A549 (cell line): ENCODE measurements around the gene CXorf65. TPM values are rescaled to one million over a fixed set of nuclear protein-coding genes. Genes with fewer than 3 reads are reported as not detected.

ENCODE experiments used
- ATAC-seq, 2 experiments: fragments of 200-7000 bp in 1 of 2; fragments of >200 bp in 1 of 2; cut with Nextera tagmentation in 1 of 2; cut with Tn5 transposase in 1 of 2; 3 replicates each; pipeline versions ENCODE4 v1.8.0 to v1.9.1; 2018 to 2020; ENCODE audit warnings: mild to moderate bottlenecking in 1 of 2, moderate library complexity in 1 of 2
- CTCF ChIA-PET: fragments of 300-600 bp; sonication (Branson Sonifier 250); formaldehyde crosslinking; extraction: SDS; loops from one replicate; lab custom pipeline; 2021; ENCODE audit warnings: antibody characterized with exemption, inconsistent platforms; lab: Yijun Ruan, JAX
- POLR2A ChIA-PET: fragments of 350-600 bp; formaldehyde crosslinking; extraction: SDS; loops from one replicate; lab custom pipeline; 2021; ENCODE audit warnings: antibody characterized with exemption, inconsistent platforms; lab: Yijun Ruan, JAX
- DNase-seq, 2 experiments: peaks; one replicate each; pipeline versions ENCODE4 v3.0.0 to v3.0.0-alpha.2; 2011 to 2016; ENCODE audit warnings: low read depth in 1 of 2, low spot score in 1 of 2
- FAIRE-seq: peaks from 2 replicates; lab custom pipeline; 2011; peaks lifted over from hg19 to GRCh38; lab: Jason Lieb, UNC
- H3K27ac ChIP-seq, 2 experiments: fragments of >200 bp; sonication (Bioruptor Twin); formaldehyde crosslinking; 3 replicates each; pipeline ENCODE4 v1.5.1; 2016 to 2017
- H3K4me1 ChIP-seq: fragments of >200 bp; sonication (Bioruptor Twin); formaldehyde crosslinking; 3 replicates; pipeline ENCODE4 v1.6.1; 2016
- H3K4me2 ChIP-seq: fragments of >200 bp; sonication (Bioruptor Twin); formaldehyde crosslinking; 3 replicates; pipeline ENCODE4 v1.6.1; 2016
- H3K4me3 ChIP-seq: fragments of >200 bp; sonication (Bioruptor Twin); formaldehyde crosslinking; 3 replicates; pipeline ENCODE4 v1.5.1; 2016
- H3K9me3 ChIP-seq: fragments of >200 bp; sonication (Bioruptor Twin); formaldehyde crosslinking; 3 replicates; pipeline ENCODE4 v1.6.1; 2016
- BHLHE40 ChIP-seq: IDR thresholded peaks from 2 replicates; pipeline ENCODE4 v1.6.1; 2012; ENCODE audit warnings: low read depth, low read length, inconsistent platforms
- CBX2 ChIP-seq: fragments of 200-600 bp; sonication (generic); IDR thresholded peaks from 2 replicates; pipeline ENCODE4 v1.6.1; 2016; ENCODE audit warnings: low read depth, mild to moderate bottlenecking, borderline replicate concordance
- CBX8 ChIP-seq: fragments of 200-600 bp; sonication (generic); IDR thresholded peaks from 2 replicates; pipeline ENCODE4 v1.6.1; 2016
- CHD2 ChIP-seq: fragments of 150-350 bp; IDR thresholded peaks from 2 replicates; pipeline ENCODE4 v1.6.1; 2014; ENCODE audit warnings: low read length; ENCODE audit not compliant: partially characterized antibody
- CHD4 ChIP-seq: fragments of 200-600 bp; sonication (generic); IDR thresholded peaks from 2 replicates; pipeline ENCODE4 v1.6.1; 2016; ENCODE audit warnings: antibody characterized with exemption, mild to moderate bottlenecking, borderline replicate concordance
- EHF ChIP-seq: fragments of 250-450 bp; sonication (Bioruptor Pico); IDR thresholded peaks from 2 replicates; pipeline ENCODE4 v1.5.0; 2020; ENCODE audit warnings: mild to moderate bottlenecking
- EHMT2 ChIP-seq: fragments of 200-600 bp; sonication (generic); IDR thresholded peaks from 2 replicates; pipeline ENCODE4 v1.6.1; 2016; ENCODE audit warnings: antibody characterized with exemption, low read depth, mild to moderate bottlenecking, moderate library complexity
- EP300 ChIP-seq, 2 experiments: fragments of >200 bp; sonication (Bioruptor Twin); formaldehyde crosslinking; IDR thresholded peaks; 2 replicates in 1 of 2; 3 replicates in 1 of 2; pipeline ENCODE4 v1.6.1; 2016 to 2017
- ESRRA ChIP-seq: fragments of 150-350 bp; IDR thresholded peaks from 2 replicates; pipeline ENCODE4 v1.6.1; 2014; ENCODE audit warnings: mild to moderate bottlenecking, low read length, borderline replicate concordance
- FOSB ChIP-seq: fragments of 250-450 bp; sonication (Bioruptor Pico); IDR thresholded peaks from 2 replicates; pipeline ENCODE4 v1.5.0; 2020; ENCODE audit warnings: mild to moderate bottlenecking, moderate library complexity
- HOXA7 ChIP-seq: fragments of 250-450 bp; sonication (Bioruptor Pico); IDR thresholded peaks from 2 replicates; pipeline ENCODE4 v1.5.0; 2020; ENCODE audit warnings: mild to moderate bottlenecking, moderate library complexity
- HOXB5 ChIP-seq: fragments of 250-450 bp; sonication (Bioruptor Pico); IDR thresholded peaks from 2 replicates; pipeline ENCODE4 v1.5.0; 2020; ENCODE audit warnings: mild to moderate bottlenecking, moderate library complexity
- MAFK ChIP-seq: fragments of 450-650 bp; IDR thresholded peaks from 2 replicates; pipeline ENCODE4 v1.6.1; 2014; ENCODE audit not compliant: partially characterized antibody
- MYC ChIP-seq: IDR thresholded peaks from 2 replicates; pipeline ENCODE4 v1.6.1; 2012; ENCODE audit warnings: mild to moderate bottlenecking, inconsistent platforms, low read length, improper control_type of control experiment, borderline replicate concordance
- NFE2L2 ChIP-seq: fragments of 150-350 bp; conservative IDR thresholded peaks from 2 replicates; pipeline ENCODE4 v1.6.1; 2014; ENCODE audit warnings: low read length
- PHF8 ChIP-seq: fragments of 200-600 bp; sonication (generic); IDR thresholded peaks from 2 replicates; pipeline ENCODE4 v1.6.1; 2016; ENCODE audit warnings: low read depth, mild to moderate bottlenecking, antibody characterized with exemption, moderate library complexity, borderline replicate concordance
- POLR2A ChIP-seq: IDR thresholded peaks from 2 replicates; pipeline ENCODE4 v1.6.1; 2012; ENCODE audit warnings: mild to moderate bottlenecking, low read length
- POLR2AphosphoS2 ChIP-seq: conservative IDR thresholded peaks from 2 replicates; pipeline ENCODE4 v1.6.1; 2012; ENCODE audit warnings: low read length, improper control_type of control experiment, inconsistent platforms
- RAD21 ChIP-seq, 2 experiments: fragments of >200 bp in 1 of 2; sonication (Bioruptor Twin) in 1 of 2; formaldehyde crosslinking in 1 of 2; IDR thresholded peaks in 1 of 2; conservative IDR thresholded peaks in 1 of 2; 2 replicates in 1 of 2; 3 replicates in 1 of 2; pipeline ENCODE4 v1.6.1; 2012 to 2018; ENCODE audit warnings: inconsistent platforms in 1 of 2
- RARB ChIP-seq: fragments of 250-450 bp; sonication (Bioruptor Pico); IDR thresholded peaks from 2 replicates; pipeline ENCODE4 v1.8.0; 2021; ENCODE audit warnings: mild to moderate bottlenecking, moderate library complexity
- RCOR1 ChIP-seq: fragments of 150-350 bp; IDR thresholded peaks from 2 replicates; pipeline ENCODE4 v1.6.1; 2014; ENCODE audit warnings: antibody characterized with exemption, low read length, low read depth
- RFX5 ChIP-seq: fragments of 450-650 bp; IDR thresholded peaks from 2 replicates; pipeline ENCODE4 v1.7.1; 2014; ENCODE audit warnings: antibody characterized with exemption, mild to moderate bottlenecking, moderate library complexity
- SREBF2 ChIP-seq: fragments of 450-650 bp; IDR thresholded peaks from 2 replicates; pipeline ENCODE4 v1.6.1; 2014; ENCODE audit warnings: mild to moderate bottlenecking, moderate library complexity
- ZNF302 ChIP-seq: fragments of 250-450 bp; sonication (Bioruptor Pico); IDR thresholded peaks from 2 replicates; pipeline ENCODE4 v1.9.0; 2021; ENCODE audit warnings: inconsistent platforms, mild to moderate bottlenecking, moderate library complexity
- WGBS: methylation state at CpG from one replicate; pipeline ENCODE4 v1.1.6; 2017; ENCODE audit errors: missing lambda C conversion rate; 5-methylcytosine and 5-hydroxymethylcytosine counted together
- polyA plus RNA-seq, 4 experiments: library from polyadenylated mRNA; depleted of rRNA in 3 of 4; stranded (reverse); fragments of >200 nt; fragmentation: RNase III in 1 of 4; extraction: RNeasy Plus Mini Kit Qiagen cat#74134 plus additional on column Dnase treatment in 1 of 4; gene quantifications; 2 replicates in 3 of 4; 3 replicates in 1 of 4; pipeline ENCODE4 v1.2.3, GENCODE V29; 2011 to 2017
- TF ChIP-seq, protein P1 (sequence below): fragments of 200-600 bp; sonication (generic); IDR thresholded peaks from 2 replicates; pipeline ENCODE4 v1.6.1; 2016; ENCODE audit warnings: antibody characterized with exemption, mild to moderate bottlenecking, moderate library complexity
- TF ChIP-seq, protein P2 (sequence below): IDR thresholded peaks from 2 replicates; pipeline ENCODE4 v1.6.1; 2012
- TF ChIP-seq, protein P3 (sequence below): fragments of 450-650 bp; IDR thresholded peaks from 2 replicates; pipeline ENCODE4 v1.6.1; 2014; ENCODE audit warnings: antibody characterized with exemption

Gene CXorf65
- polyA plus RNA-seq, 2 of the 4 experiments (the other 2 are of a cell fraction), result not detected

DNA sequence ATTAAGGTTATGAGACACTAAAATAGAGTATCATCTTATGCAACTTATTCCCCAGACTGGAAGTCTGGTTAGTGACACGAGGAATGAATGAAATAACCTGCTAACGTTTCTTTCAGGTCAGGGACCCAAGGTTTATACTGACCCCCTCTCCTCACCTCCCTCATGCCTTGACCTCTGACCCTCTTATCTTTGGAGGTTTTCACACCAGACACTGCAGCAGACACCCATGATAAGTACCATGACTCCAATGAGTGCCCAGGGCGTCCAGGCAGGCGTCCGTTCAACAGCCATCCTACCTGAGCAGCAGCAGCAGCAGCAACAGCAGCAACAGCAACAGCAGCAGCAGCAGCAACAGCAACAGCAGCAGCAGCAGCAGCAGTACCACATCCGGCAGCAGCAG is 33.9 kb upstream of the CXorf65 start:
- POLR2A ChIA-PET, result no interaction called here
- no peak for ATAC-seq
- Histone ChIP-seq H3K27ac (no peak overlapping the region), H3K4me1 (peaks cover under 1% of the 10 kb centered on the region; the same call in 2 of the 3 replicates), H3K4me2 (no peak overlapping the region), H3K9me3 (no peaks in the 10 kb centered on the region), H3K4me3 (no peak overlapping the region)
- 81% methylated on average over 5 of the region's 6 CpGs for WGBS
- no peak for TF ChIP-seq MYC
- TF ChIP-seq, protein P1, sequence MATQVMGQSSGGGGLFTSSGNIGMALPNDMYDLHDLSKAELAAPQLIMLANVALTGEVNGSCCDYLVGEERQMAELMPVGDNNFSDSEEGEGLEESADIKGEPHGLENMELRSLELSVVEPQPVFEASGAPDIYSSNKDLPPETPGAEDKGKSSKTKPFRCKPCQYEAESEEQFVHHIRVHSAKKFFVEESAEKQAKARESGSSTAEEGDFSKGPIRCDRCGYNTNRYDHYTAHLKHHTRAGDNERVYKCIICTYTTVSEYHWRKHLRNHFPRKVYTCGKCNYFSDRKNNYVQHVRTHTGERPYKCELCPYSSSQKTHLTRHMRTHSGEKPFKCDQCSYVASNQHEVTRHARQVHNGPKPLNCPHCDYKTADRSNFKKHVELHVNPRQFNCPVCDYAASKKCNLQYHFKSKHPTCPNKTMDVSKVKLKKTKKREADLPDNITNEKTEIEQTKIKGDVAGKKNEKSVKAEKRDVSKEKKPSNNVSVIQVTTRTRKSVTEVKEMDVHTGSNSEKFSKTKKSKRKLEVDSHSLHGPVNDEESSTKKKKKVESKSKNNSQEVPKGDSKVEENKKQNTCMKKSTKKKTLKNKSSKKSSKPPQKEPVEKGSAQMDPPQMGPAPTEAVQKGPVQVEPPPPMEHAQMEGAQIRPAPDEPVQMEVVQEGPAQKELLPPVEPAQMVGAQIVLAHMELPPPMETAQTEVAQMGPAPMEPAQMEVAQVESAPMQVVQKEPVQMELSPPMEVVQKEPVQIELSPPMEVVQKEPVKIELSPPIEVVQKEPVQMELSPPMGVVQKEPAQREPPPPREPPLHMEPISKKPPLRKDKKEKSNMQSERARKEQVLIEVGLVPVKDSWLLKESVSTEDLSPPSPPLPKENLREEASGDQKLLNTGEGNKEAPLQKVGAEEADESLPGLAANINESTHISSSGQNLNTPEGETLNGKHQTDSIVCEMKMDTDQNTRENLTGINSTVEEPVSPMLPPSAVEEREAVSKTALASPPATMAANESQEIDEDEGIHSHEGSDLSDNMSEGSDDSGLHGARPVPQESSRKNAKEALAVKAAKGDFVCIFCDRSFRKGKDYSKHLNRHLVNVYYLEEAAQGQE, result no peak
- no peak for TF ChIP-seq BHLHE40
- TF ChIP-seq CHD2, result no peak
- TF ChIP-seq HOXB5 (CRISPR knock-in tag), result no peak
- TF ChIP-seq CHD4, result no peak
- no peak for TF ChIP-seq EHF (CRISPR knock-in tag)
- TF ChIP-seq CBX8, result no peak
- TF ChIP-seq CBX2, result no peak
- no peak for TF ChIP-seq RFX5
- TF ChIP-seq, protein P2, sequence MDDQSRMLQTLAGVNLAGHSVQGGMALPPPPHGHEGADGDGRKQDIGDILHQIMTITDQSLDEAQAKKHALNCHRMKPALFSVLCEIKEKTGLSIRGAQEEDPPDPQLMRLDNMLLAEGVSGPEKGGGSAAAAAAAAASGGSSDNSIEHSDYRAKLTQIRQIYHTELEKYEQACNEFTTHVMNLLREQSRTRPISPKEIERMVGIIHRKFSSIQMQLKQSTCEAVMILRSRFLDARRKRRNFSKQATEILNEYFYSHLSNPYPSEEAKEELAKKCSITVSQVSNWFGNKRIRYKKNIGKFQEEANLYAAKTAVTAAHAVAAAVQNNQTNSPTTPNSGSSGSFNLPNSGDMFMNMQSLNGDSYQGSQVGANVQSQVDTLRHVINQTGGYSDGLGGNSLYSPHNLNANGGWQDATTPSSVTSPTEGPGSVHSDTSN, result no peak
- TF ChIP-seq FOSB (CRISPR knock-in tag), result no peak
- no peak for TF ChIP-seq EHMT2
- TF ChIP-seq RARB, result no peak
- no peak for TF ChIP-seq POLR2AphosphoS2
- TF ChIP-seq SREBF2, result no peak
- no peak for TF ChIP-seq ESRRA
- no peak for TF ChIP-seq NFE2L2
- no peak for TF ChIP-seq HOXA7
- no peak for TF ChIP-seq ZNF302 (CRISPR knock-in tag)
- CTCF ChIA-PET, result interaction anchor here (0.9 to 1.1 kb wide), 3 partner anchors 12 to 108 kb away, joined by 3 read pairs; no protein-coding TSS in a partner anchor
- DNase-seq, result no peak
- FAIRE-seq, result no peak

DNA sequence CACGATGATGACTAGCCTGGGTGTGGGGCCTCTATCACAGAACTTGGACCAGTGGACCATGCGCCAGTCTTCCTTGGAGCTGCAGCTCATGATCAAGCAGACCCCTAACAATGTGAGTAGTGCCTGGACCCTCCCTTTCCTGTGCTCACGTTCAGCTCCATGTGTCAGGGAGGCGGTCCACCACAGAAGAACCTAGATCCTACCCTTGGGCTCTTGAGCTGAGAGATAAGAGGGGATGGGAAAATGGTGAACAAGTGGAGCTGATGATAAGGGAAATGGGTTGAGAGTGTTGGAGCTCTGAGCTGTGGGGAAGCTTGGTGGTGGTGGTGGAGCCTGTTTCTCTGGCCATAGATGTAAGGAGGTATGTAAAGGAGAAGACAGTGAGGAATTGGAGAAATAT is 25.0 kb upstream of the CXorf65 start:
- Histone ChIP-seq H3K4me2 (no peak overlapping the region), H3K4me3 (no peak overlapping the region), H3K27ac (no peak overlapping the region), H3K4me1 (no peaks in the 10 kb centered on the region; the same call in 2 of the 3 replicates), H3K9me3 (no peaks in the 10 kb centered on the region)
- ChIA-PET CTCF (interaction anchor here (0.6 to 3.8 kb wide), 4 partner anchors 12 to 134 kb away, joined by 3 to 25 read pairs (median 4); partner anchors contain the start of gene MED12), POLR2A (no interaction called here)
- TF ChIP-seq EHF (CRISPR knock-in tag) (no peak), EP300 (IDR thresholded peaks at IDR 0.05) (no peak), MYC (no peak), CHD4 (no peak), PHF8 (no peak), BHLHE40 (no peak), MAFK (no peak), CBX8 (no peak), FOSB (CRISPR knock-in tag) (no peak), RAD21 (conservative IDR thresholded peaks at IDR 0.05 in 1 of 2, IDR thresholded peaks at IDR 0.05 in 1 of 2) (no peak), RCOR1 (no peak), RFX5 (no peak), POLR2A (no peak)
- TF ChIP-seq, protein P3, sequence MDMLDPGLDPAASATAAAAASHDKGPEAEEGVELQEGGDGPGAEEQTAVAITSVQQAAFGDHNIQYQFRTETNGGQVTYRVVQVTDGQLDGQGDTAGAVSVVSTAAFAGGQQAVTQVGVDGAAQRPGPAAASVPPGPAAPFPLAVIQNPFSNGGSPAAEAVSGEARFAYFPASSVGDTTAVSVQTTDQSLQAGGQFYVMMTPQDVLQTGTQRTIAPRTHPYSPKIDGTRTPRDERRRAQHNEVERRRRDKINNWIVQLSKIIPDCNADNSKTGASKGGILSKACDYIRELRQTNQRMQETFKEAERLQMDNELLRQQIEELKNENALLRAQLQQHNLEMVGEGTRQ, result no peak
- ATAC-seq (no peak), FAIRE-seq (no peak), DNase-seq (no peak)
- WGBS, result 100% methylated on average over 4 of the region's 4 CpGs
